CD8-positive, alpha-beta memory T cell (primary cell): ENCODE results near the gene SMIM3. TPM values are rescaled to one million over a fixed set of nuclear protein-coding genes. Genes with fewer than 3 reads are reported as not detected.

Experiments used
- CTCF ChIA-PET: fragments of 350-600 bp; sonication (Branson Sonifier 250); formaldehyde crosslinking; loops from one replicate; lab custom pipeline; 2021; ENCODE audit warnings: antibody characterized with exemption; lab: Charles Lee
- POLR2A ChIA-PET: fragments of 350-600 bp; sonication (Branson Sonifier 250); formaldehyde crosslinking; loops from one replicate; lab custom pipeline; 2021; ENCODE audit warnings: antibody characterized with exemption; lab: Charles Lee
- DNase-seq, 5 donors: peaks; one replicate each; pipeline versions ENCODE4 v3.0.0 to v3.0.0-alpha.2; 2020 to 2022; ENCODE audit warnings: mixed read lengths in 1 of 5
- H3K27ac ChIP-seq: one replicate; pipeline ENCODE4 v1.7.0; 2013; ENCODE audit warnings: low read depth, mild to moderate bottlenecking, low read length, moderate library complexity
- H3K27me3 ChIP-seq: 2 replicates; pipeline ENCODE4 v1.7.0; 2013; ENCODE audit warnings: low read length, mild to moderate bottlenecking; ENCODE audit not compliant: insufficient read depth, poor library complexity, severe bottlenecking
- H3K36me3 ChIP-seq: 2 replicates; pipeline ENCODE4 v1.7.0; 2013; ENCODE audit warnings: mild to moderate bottlenecking, low read length, moderate library complexity; ENCODE audit not compliant: insufficient read depth
- H3K4me1 ChIP-seq: 2 replicates; pipeline ENCODE4 v1.7.0; 2013; ENCODE audit warnings: mild to moderate bottlenecking, low read length, moderate library complexity; ENCODE audit not compliant: insufficient read depth
- H3K4me3 ChIP-seq: 2 replicates; pipeline ENCODE4 v1.7.0; 2013; ENCODE audit warnings: mild to moderate bottlenecking, low read length
- H3K9me3 ChIP-seq: 2 replicates; pipeline ENCODE4 v1.7.0; 2013; ENCODE audit warnings: mild to moderate bottlenecking, low read length
- H3K27ac Mint-ChIP-seq, 8 donors: one replicate each; pipeline ENCODE4 v1.8.0; 2020 to 2021; ENCODE audit warnings: mixed read lengths in 8 of 8, mild to moderate bottlenecking in 6 of 8, inconsistent platforms in 3 of 8, moderate library complexity in 3 of 8
- H3K27me3 Mint-ChIP-seq, 2 donors: one replicate each; pipeline ENCODE4 v1.8.0; 2020 to 2021; ENCODE audit warnings: mixed read lengths in 2 of 2, mild to moderate bottlenecking in 1 of 2, moderate library complexity in 1 of 2
- H3K36me3 Mint-ChIP-seq, 3 donors: one replicate each; pipeline ENCODE4 v1.8.0; 2020 to 2021; ENCODE audit warnings: mixed read lengths in 3 of 3, inconsistent platforms in 1 of 3, mild to moderate bottlenecking in 1 of 3
- H3K4me1 Mint-ChIP-seq, 3 donors: one replicate each; pipeline ENCODE4 v1.8.0; 2020 to 2021; ENCODE audit warnings: mixed read lengths in 3 of 3, inconsistent platforms in 1 of 3, mild to moderate bottlenecking in 1 of 3
- H3K4me3 Mint-ChIP-seq, 7 donors: one replicate each; pipeline ENCODE4 v1.8.0; 2020 to 2021; ENCODE audit warnings: mixed read lengths in 7 of 7, mild to moderate bottlenecking in 6 of 7, moderate library complexity in 4 of 7, inconsistent platforms in 2 of 7
- H3K9me3 Mint-ChIP-seq, 5 donors: one replicate each; pipeline ENCODE4 v1.8.0; 2020 to 2022; ENCODE audit warnings: mixed read lengths in 5 of 5, mild to moderate bottlenecking in 3 of 5, moderate library complexity in 2 of 5, inconsistent platforms in 1 of 5
- polyA plus RNA-seq: library from polyadenylated mRNA; unstranded; fragments of 300-500 nt; fragmentation: Illumina TruSeq; gene quantifications from one replicate; pipeline ENCODE4 v1.2.3, GENCODE V29; 2021
- total RNA-seq, 2 experiments: library from RNA; stranded (reverse); gene quantifications; one replicate each; pipeline ENCODE4 v1.2.3, GENCODE V29; 2021

SMIM3 gene
- total and polyA plus RNA-seq, 3 experiments from 2014 or later, result 11.8 to 20.8 (median 12.7) TPM

DNA sequence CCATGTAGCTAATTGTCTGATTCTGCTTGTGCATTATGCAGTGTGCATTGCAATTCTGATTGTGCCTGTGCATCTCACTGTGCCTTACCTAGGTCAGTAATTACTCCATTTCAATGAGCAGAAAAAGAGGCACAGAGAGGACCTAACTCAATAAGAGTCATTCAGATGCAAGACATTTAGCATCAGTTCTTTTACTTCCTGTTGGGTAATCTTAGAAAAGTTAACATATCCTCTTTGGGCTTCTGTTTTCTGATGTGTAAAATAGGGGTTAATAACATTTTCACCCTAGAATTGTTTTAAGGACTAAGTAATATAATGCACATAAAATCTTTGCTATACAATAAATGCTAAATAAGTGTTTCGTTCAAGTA is 12.8 kb upstream of the SMIM3 start:
- Histone ChIP-seq H3K27ac (no peak overlapping the region), H3K36me3 (no peaks in the 10 kb centered on the region), H3K4me3 (no peak overlapping the region), H3K27me3 (no peaks in the 10 kb centered on the region), H3K4me1 (no peaks in the 10 kb centered on the region), H3K9me3 (no peaks in the 10 kb centered on the region)
- Mint-ChIP-seq H3K27me3 (peaks cover 3 to 10% of the 10 kb centered on the region in 2 donors), H3K9me3 (peaks cover 0 to 5% (median 0%) of the 10 kb centered on the region in 5 donors), H3K36me3 (peaks cover 0 to 7% (median 0%) of the 10 kb centered on the region in 3 donors), H3K4me1 (no peaks in the 10 kb centered on the region), H3K4me3 (peak overlapping the region in 1 of 7 donors; percentile 18), H3K27ac (no peak overlapping the region)
- CTCF ChIA-PET, result interaction anchor here (1.3 kb wide), 1 partner anchor 13 kb away, joined by 4 read pairs; the partner anchor contains the start of gene SMIM3
- POLR2A ChIA-PET, result no interaction called here
- DNase-seq, result no peak

DNA sequence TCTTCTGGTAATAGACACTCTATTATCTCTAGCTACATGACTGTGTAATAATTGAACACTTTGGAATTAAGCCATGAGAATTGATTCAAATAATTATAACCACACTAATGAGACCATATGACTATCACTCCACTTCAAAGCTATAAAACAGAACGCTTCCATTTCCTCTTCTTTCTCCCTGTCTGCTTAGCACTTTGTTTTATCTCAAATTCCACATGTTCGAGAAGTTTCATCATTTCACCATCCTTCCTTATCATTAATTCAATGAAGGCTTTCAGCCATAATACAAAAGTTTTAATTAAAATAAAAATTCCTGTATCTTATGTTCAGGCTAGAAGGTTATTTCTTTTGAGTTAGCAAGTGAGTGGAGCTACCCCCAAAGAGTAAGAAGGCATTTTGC is 12.3 kb upstream of the SMIM3 start:
- H3K9me3 ChIP-seq, result no peaks in the 10 kb centered on the region
- no peak overlapping the region for H3K4me3 Mint-ChIP-seq
- peaks cover 3 to 11% of the 10 kb centered on the region in 2 donors for H3K27me3 Mint-ChIP-seq
- no peak overlapping the region for H3K27ac Mint-ChIP-seq
- H3K4me3 ChIP-seq, result no peak overlapping the region
- DNase-seq, result no peak
- peaks cover 0 to 5% (median 0%) of the 10 kb centered on the region in 5 donors for H3K9me3 Mint-ChIP-seq
- H3K27ac ChIP-seq, result no peak overlapping the region
- H3K4me1 ChIP-seq, result no peaks in the 10 kb centered on the region
- CTCF ChIA-PET, result interaction anchor here (1.3 kb wide), 1 partner anchor 13 kb away, joined by 4 read pairs; the partner anchor contains the start of gene SMIM3
- no peaks in the 10 kb centered on the region for H3K4me1 Mint-ChIP-seq
- POLR2A ChIA-PET, result no interaction called here
- no peaks in the 10 kb centered on the region for H3K27me3 ChIP-seq
- H3K36me3 Mint-ChIP-seq, result peaks cover 0 to 8% (median 0%) of the 10 kb centered on the region in 3 donors
- no peaks in the 10 kb centered on the region for H3K36me3 ChIP-seq

DNA sequence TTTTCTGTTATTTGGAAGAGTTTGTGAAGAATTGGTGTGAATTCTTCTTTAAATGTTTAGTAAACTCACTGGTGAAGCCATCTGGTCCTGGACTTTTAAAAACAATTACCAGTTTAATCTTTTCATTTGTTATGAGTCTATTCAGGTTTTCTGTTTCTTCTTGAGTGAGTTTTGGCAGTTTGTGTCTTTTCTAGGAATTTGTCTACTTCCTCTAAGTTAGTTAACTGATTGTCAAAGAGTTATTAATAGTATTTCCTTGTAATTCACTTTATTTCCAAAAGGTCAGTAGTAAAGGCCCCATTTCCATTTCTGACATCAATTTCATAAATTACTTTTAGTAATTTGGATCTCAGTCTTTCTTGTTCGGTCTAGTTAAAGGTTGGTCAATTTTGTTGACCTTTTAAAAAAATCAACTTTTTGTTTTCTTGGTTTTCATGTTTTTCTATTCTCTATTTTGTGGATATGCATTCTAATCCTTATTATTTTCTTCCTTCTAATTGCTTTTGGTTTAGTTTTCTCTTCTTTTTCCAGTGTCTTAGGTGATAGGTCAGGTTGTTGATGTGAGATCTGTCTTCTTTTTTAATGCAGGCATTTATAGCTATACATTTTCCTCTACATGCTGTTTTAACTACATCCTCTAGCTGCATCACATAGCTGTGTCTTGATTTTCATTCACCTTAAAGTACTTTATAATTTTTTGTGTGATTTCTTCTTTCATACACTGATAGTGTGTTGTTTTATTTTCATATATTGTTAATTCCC is 7.3 kb upstream of the SMIM3 start:
- no peak for DNase-seq
- no peak overlapping the region for H3K27ac Mint-ChIP-seq
- peaks cover 10 to 12% of the 10 kb centered on the region in 2 donors for H3K27me3 Mint-ChIP-seq
- H3K27me3 ChIP-seq, result no peaks in the 10 kb centered on the region
- ChIA-PET CTCF (interaction anchor here (1.4 kb wide), 1 partner anchor 75 kb away, joined by 3 read pairs; the partner anchor contains the start of gene IRGM), POLR2A (no interaction called here)
- H3K4me1 Mint-ChIP-seq, result no peaks in the 10 kb centered on the region
- no peak overlapping the region for H3K4me3 ChIP-seq
- H3K36me3 Mint-ChIP-seq, result peaks cover 0 to 7% (median 0%) of the 10 kb centered on the region in 3 donors
- no peaks in the 10 kb centered on the region for H3K9me3 ChIP-seq
- H3K9me3 Mint-ChIP-seq, result peaks cover 0 to 3% (median 0%) of the 10 kb centered on the region in 5 donors
- no peaks in the 10 kb centered on the region for H3K4me1 ChIP-seq
- H3K4me3 Mint-ChIP-seq, result no peak overlapping the region
- peak overlapping the region; percentile 15 for H3K27ac ChIP-seq
- no peaks in the 10 kb centered on the region for H3K36me3 ChIP-seq

DNA sequence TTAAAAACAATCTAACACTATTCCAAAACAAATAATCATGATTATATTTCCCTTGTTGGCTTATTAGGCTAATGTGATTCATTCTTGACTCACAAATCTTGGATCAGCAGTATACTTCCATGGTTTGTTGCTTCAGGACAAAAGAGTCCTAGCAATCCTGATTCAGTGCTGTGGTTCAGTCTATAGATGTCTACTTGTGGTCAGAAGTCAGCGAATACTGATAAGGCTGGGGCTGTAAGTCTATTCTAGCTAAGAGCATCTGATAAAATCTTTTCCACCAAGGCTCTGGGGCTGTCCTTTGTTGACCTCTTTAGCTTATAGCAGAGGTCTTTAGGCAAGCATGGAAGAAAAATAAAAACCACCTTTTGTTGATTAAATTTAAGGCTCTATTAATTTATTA is 4.4 kb upstream of the SMIM3 start:
- no peak for DNase-seq
- ChIA-PET POLR2A (no interaction called here), CTCF (no interaction called here)
- no peak overlapping the region for H3K27ac ChIP-seq
- H3K36me3 Mint-ChIP-seq, result peaks cover 0 to 7% (median 4%) of the 10 kb centered on the region in 3 donors
- H3K4me1 Mint-ChIP-seq, result peaks cover 12 to 17% (median 12%) of the 10 kb centered on the region in 3 donors
- peaks cover 9% of the 10 kb centered on the region for H3K4me1 ChIP-seq
- peaks cover 0 to 3% (median 0%) of the 10 kb centered on the region in 5 donors for H3K9me3 Mint-ChIP-seq
- H3K27me3 Mint-ChIP-seq, result peaks cover 9 to 12% of the 10 kb centered on the region in 2 donors
- no peak overlapping the region for H3K4me3 Mint-ChIP-seq
- H3K4me3 ChIP-seq, result no peak overlapping the region
- no peak overlapping the region for H3K27ac Mint-ChIP-seq
- no peaks in the 10 kb centered on the region for H3K9me3 ChIP-seq
- no peaks in the 10 kb centered on the region for H3K27me3 ChIP-seq
- no peaks in the 10 kb centered on the region for H3K36me3 ChIP-seq

DNA sequence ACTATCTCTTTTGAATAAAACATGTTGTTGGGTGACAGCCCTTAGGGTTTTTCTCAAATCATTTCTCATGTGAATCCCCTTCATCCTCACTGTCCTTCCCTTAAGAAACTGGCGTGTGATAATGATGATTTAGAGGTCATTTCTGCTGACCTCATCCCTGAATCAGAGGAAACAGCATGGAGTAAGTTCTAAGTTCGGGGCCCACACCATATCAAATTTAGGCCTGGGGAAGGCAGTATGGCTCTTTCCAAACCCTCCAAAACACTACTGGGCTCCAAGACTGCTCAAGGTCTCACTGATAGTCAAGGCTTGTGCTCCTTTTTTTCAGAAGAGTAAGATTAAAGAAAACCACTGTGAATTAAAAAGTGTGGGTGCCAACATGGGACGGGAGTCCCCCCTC is 872 bp upstream of the SMIM3 start:
- H3K4me3 Mint-ChIP-seq, result peak overlapping the region; percentile 89 to 98 (median 95)
- no peaks in the 10 kb centered on the region for H3K27me3 ChIP-seq
- no peaks in the 10 kb centered on the region for H3K9me3 Mint-ChIP-seq
- no peaks in the 10 kb centered on the region for H3K36me3 ChIP-seq
- no peak for DNase-seq
- CTCF ChIA-PET, result interaction anchor here (1.3 to 4.2 kb wide), 7 partner anchors 11 to 328 kb away, joined by 4 to 41 read pairs (median 8); partner anchors contain the start of genes DCTN4, IRGM, RBM22 and RPS14
- peaks cover 0 to 4% (median 0%) of the 10 kb centered on the region in 3 donors for H3K36me3 Mint-ChIP-seq
- peak overlapping the region; percentile 59 for H3K27ac ChIP-seq
- POLR2A ChIA-PET, result interaction anchor here (0.6 to 1.4 kb wide), 3 partner anchors 12 to 19 kb away, joined by 3 to 11 read pairs (median 7); partner anchors contain the start of gene DCTN4
- H3K27me3 Mint-ChIP-seq, result peaks cover 7 to 8% of the 10 kb centered on the region in 2 donors
- H3K27ac Mint-ChIP-seq, result peak overlapping the region; percentile 80 to 93 (median 88)
- H3K4me3 ChIP-seq, result peak overlapping the region; percentile 24
- H3K4me1 Mint-ChIP-seq, result peaks cover 41 to 52% (median 45%) of the 10 kb centered on the region in 3 donors
- no peaks in the 10 kb centered on the region for H3K9me3 ChIP-seq
- peaks cover 30% of the 10 kb centered on the region for H3K4me1 ChIP-seq

DNA sequence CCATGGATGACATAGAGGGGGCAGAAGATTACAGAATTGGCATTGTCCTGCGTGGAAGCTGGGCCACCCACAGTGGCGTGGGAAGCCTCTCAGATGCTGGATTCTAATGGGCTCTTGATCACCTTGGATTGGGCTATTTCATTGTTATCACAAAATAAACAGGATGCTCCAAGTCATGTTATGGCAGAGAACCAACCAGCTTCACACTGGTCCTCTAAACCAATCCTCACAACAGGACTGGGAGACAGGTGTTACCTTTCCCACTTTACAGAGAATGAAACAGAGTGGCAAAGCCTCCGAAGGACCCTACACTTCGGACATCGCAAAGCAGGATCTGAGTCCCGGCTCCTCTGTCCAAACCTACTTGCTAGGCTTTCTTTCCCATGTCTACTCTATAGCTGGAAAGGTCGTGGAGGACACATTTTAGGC is 455 bp upstream of the SMIM3 start:
- H3K36me3 ChIP-seq, result no peaks in the 10 kb centered on the region
- no peaks in the 10 kb centered on the region for H3K9me3 ChIP-seq
- H3K27ac ChIP-seq, result peak overlapping the region; percentile 59
- no peak for DNase-seq
- Mint-ChIP-seq H3K4me3 (peak overlapping the region; percentile 89 to 98 (median 95)), H3K27me3 (peaks cover 7 to 8% of the 10 kb centered on the region in 2 donors), H3K36me3 (peaks cover 0 to 4% (median 0%) of the 10 kb centered on the region in 3 donors), H3K27ac (peak overlapping the region; percentile 80 to 93 (median 88)), H3K4me1 (peaks cover 45 to 56% (median 49%) of the 10 kb centered on the region in 3 donors), H3K9me3 (no peaks in the 10 kb centered on the region)
- peaks cover 34% of the 10 kb centered on the region for H3K4me1 ChIP-seq
- H3K4me3 ChIP-seq, result peak overlapping the region; percentile 67
- ChIA-PET CTCF (interaction anchor here (0.8 to 4.2 kb wide), 12 partner anchors 11 to 329 kb away, joined by 3 to 41 read pairs (median 5); partner anchors contain the start of genes DCTN4, IRGM, RBM22 and RPS14), POLR2A (interaction anchor here (0.6 to 1.9 kb wide), 5 partner anchors 11 to 77 kb away, joined by 3 to 11 read pairs (median 6); partner anchors contain the start of genes DCTN4 and RBM22)
- H3K27me3 ChIP-seq, result no peaks in the 10 kb centered on the region

DNA sequence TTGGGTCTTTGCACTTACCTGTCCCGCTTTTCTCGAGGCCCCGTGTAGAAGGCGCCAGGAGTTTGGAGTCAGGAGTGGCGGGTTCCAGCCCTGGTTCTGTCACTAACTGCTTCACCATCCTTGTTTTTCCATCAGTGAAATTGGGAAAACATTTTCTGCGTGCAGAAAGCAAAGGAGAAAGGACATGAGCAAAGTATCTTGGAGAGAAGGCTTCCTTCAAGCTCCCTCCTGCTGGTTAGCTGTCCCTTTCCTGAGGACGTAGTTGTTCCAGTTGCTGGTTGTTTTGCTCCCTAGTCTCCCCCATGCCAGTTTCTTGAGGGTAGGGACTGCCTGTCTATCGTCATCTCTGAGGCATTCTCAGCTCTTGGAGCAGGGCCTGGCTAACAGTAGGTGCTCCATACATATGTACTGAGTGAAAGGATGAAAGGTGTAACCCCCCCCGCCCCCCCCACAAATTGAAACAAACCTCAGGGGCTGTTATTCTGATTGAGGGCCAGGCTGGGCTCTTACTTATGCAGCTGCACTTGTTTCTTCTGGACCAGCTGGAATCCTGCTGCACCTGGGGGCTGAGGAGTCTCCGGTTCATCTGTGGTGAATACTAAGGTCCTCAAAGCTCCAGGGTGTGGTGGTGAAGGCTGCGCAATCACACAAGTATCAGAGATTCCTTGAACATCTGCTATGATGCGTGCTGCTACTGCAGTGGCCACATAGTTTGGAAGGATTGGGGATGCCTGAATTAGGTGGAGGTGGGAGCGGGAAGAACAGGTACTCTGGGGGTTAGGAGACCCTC is 1.0 kb downstream of the SMIM3 start:
- ChIA-PET CTCF (interaction anchor here (0.7 to 4.2 kb wide), 12 partner anchors 9 to 321 kb away, joined by 3 to 41 read pairs (median 5); partner anchors contain the start of genes DCTN4, IRGM and RBM22), POLR2A (interaction anchor here (1.9 kb wide), 1 partner anchor 79 kb away, joined by 6 read pairs; the partner anchor contains the start of gene RBM22)
- H3K4me1 Mint-ChIP-seq, result peaks cover 59 to 71% (median 64%) of the 10 kb centered on the region in 3 donors
- Histone ChIP-seq H3K4me3 (peak overlapping the region; percentile 67), H3K9me3 (no peaks in the 10 kb centered on the region), H3K4me1 (peaks cover 49% of the 10 kb centered on the region), H3K27me3 (no peaks in the 10 kb centered on the region), H3K27ac (peak overlapping the region; percentile 59), H3K36me3 (no peaks in the 10 kb centered on the region)
- no peaks in the 10 kb centered on the region for H3K9me3 Mint-ChIP-seq
- DNase-seq, result no peak
- H3K27me3 Mint-ChIP-seq, result peaks cover 1 to 7% of the 10 kb centered on the region in 2 donors
- H3K27ac Mint-ChIP-seq, result peak overlapping the region; percentile 86 to 95 (median 92)
- H3K4me3 Mint-ChIP-seq, result peak overlapping the region; percentile 89 to 98 (median 95)
- H3K36me3 Mint-ChIP-seq, result peaks cover 0 to 4% (median 0%) of the 10 kb centered on the region in 3 donors
